RWPE2 (cell line): ENCODE measurements around the gene MTG1.
"Not testable (repeated sequence)": the region's sequence is repeated elsewhere in the genome, so short reads cannot be mapped to it uniquely, and the experiment has no call there.

Experiments used
- ATAC-seq: fragments of 200-7000 bp; cut with Tn5 transposase; 3 replicates; pipeline ENCODE4 v1.9.1; 2021; ENCODE audit warnings: low read depth
- DNase-seq: peaks from one replicate; pipeline ENCODE4 v3.0.0-alpha.2; 2020; ENCODE audit warnings: low spot score
- H3K27ac ChIP-seq: fragments of 450-650 bp; 2 replicates; pipeline ENCODE4 v1.5.1; 2017; ENCODE audit warnings: mild to moderate bottlenecking; ENCODE audit not compliant: poor library complexity, severe bottlenecking
- H3K27me3 ChIP-seq: fragments of 250-450 bp; sonication (Bioruptor Pico); 2 replicates; pipeline ENCODE4 v1.5.1; 2021; ENCODE audit warnings: mild to moderate bottlenecking, moderate library complexity; ENCODE audit not compliant: insufficient read depth, poor library complexity, severe bottlenecking
- H3K36me3 ChIP-seq: fragments of 250-450 bp; sonication (Bioruptor Pico); 2 replicates; pipeline ENCODE4 v1.5.1; 2020; ENCODE audit warnings: low read depth, mild to moderate bottlenecking, moderate library complexity
- H3K4me1 ChIP-seq: fragments of 250-450 bp; sonication (Bioruptor Pico); 2 replicates; pipeline ENCODE4 v1.5.1; 2021; ENCODE audit warnings: mild to moderate bottlenecking, moderate library complexity; ENCODE audit not compliant: insufficient read depth, poor library complexity, severe bottlenecking
- H3K4me3 ChIP-seq: fragments of 250-450 bp; sonication (Bioruptor Pico); 2 replicates; pipeline ENCODE4 v1.5.1; 2021; ENCODE audit warnings: mild to moderate bottlenecking, moderate library complexity; ENCODE audit not compliant: severe bottlenecking
- H3K9me3 ChIP-seq: fragments of 250-450 bp; sonication (Bioruptor Pico); 2 replicates; pipeline ENCODE4 v1.5.1; 2021; ENCODE audit warnings: mild to moderate bottlenecking, moderate library complexity; ENCODE audit not compliant: severe bottlenecking
- TF ChIP-seq, protein P1 (sequence below): fragments of 450-650 bp; IDR thresholded peaks from one replicate; pipeline ENCODE4 v1.5.1; 2017; ENCODE audit warnings: mild to moderate bottlenecking, moderate library complexity; ENCODE audit not compliant: poor library complexity, severe bottlenecking

Gene MTG1

GRCh38 chr10:133381036-133381435, 12.9 kb upstream of the MTG1 start:
- no peaks in the 10 kb centered on the region for H3K36me3 ChIP-seq
- H3K27ac ChIP-seq, result no peak overlapping the region
- ATAC-seq, result no peak
- H3K4me3 ChIP-seq, result no peak overlapping the region
- DNase-seq, result no peak
- H3K27me3 ChIP-seq, result no peaks in the 10 kb centered on the region
- TF ChIP-seq, protein P1, sequence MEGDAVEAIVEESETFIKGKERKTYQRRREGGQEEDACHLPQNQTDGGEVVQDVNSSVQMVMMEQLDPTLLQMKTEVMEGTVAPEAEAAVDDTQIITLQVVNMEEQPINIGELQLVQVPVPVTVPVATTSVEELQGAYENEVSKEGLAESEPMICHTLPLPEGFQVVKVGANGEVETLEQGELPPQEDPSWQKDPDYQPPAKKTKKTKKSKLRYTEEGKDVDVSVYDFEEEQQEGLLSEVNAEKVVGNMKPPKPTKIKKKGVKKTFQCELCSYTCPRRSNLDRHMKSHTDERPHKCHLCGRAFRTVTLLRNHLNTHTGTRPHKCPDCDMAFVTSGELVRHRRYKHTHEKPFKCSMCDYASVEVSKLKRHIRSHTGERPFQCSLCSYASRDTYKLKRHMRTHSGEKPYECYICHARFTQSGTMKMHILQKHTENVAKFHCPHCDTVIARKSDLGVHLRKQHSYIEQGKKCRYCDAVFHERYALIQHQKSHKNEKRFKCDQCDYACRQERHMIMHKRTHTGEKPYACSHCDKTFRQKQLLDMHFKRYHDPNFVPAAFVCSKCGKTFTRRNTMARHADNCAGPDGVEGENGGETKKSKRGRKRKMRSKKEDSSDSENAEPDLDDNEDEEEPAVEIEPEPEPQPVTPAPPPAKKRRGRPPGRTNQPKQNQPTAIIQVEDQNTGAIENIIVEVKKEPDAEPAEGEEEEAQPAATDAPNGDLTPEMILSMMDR, result no peak
- H3K9me3 ChIP-seq, result no peaks in the 10 kb centered on the region
- H3K4me1 ChIP-seq, result no peaks in the 10 kb centered on the region

- ATAC-seq, result no peak
- H3K4me1 ChIP-seq, result no peaks in the 10 kb centered on the region
- H3K4me3 ChIP-seq, result no peak overlapping the region
Observed at GRCh38 chr10:133383551-133383950, 10.4 kb upstream of the MTG1 start.

GRCh38 chr10:133384071-133384470, 9.9 kb upstream of the MTG1 start:
- H3K9me3 ChIP-seq, result no peaks in the 10 kb centered on the region

More at GRCh38 chr10:133383551-133383950, 10.4 kb upstream of the MTG1 start:
- DNase-seq, result no peak
- Histone ChIP-seq H3K36me3 (no peaks in the 10 kb centered on the region), H3K27me3 (no peaks in the 10 kb centered on the region), H3K9me3 (no peaks in the 10 kb centered on the region), H3K27ac (no peak overlapping the region)
- TF ChIP-seq, protein P1, result no peak

DNA sequence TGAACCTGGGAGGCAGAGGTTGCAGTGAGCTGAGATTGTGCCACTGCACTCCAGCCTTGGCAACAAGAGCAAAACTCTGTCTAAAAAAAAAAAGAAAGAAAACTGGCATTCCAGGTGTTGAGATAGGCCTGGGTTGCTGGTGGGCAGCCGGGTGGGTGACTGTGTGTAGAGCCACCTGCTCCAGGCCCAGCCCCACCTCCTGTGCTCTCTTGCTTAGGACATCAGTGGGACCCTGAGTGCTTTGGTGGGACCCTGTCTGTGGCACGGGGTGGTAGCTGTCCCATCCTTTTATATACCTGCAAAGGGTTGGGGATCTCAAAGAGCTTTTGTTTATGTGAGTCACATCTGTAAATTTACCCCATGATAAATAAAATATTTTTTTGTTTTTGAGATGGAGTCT, 8.7 kb upstream of the MTG1 start:
- TF ChIP-seq, protein P1, result no peak
- H3K4me3 ChIP-seq, result no peak overlapping the region
- no peaks in the 10 kb centered on the region for H3K36me3 ChIP-seq
- H3K27me3 ChIP-seq, result no peaks in the 10 kb centered on the region
- peaks cover under 1% of the 10 kb centered on the region for H3K4me1 ChIP-seq
- ATAC-seq (no peak), DNase-seq (peak; percentile 40)
- no peak overlapping the region for H3K27ac ChIP-seq
- H3K9me3 ChIP-seq, result no peaks in the 10 kb centered on the region

More at GRCh38 chr10:133384071-133384470, 9.9 kb upstream of the MTG1 start:
- H3K27me3 ChIP-seq, result no peaks in the 10 kb centered on the region
- DNase-seq (no peak), ATAC-seq (no peak)
- H3K27ac ChIP-seq, result no peak overlapping the region
- TF ChIP-seq, protein P1, result no peak
- H3K36me3 ChIP-seq, result no peaks in the 10 kb centered on the region
- H3K4me1 ChIP-seq, result no peaks in the 10 kb centered on the region
- no peak overlapping the region for H3K4me3 ChIP-seq

DNA sequence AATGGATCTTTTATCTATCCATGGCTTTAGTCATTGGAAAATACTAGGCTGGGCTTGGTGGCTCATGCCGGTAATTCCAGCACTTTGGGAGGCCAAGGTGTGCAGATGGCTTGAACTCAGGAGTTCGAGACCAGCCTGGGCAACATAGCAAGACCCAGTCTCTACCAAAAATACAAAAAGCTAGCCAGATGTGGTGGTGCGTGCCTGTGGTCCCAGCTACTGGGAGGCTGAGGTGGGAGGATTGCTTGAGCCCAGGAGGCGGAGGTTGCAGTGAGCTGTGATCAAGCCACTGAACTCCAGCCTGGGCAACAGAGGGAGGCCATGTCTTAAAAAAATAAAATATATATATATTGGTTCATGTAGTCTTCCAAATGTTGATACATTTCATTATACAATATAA, 7.0 kb upstream of the MTG1 start:
- H3K9me3 ChIP-seq, H3K27ac ChIP-seq, H3K4me3 ChIP-seq, H3K36me3 ChIP-seq, ATAC-seq, H3K27me3 ChIP-seq, H3K4me1 ChIP-seq: not testable (repeated sequence)
- DNase-seq, result peak; percentile 6
